HepG2 (cell line): Measurements from ENCODE around the gene FAM118A. TPM values are rescaled to one million over a fixed set of nuclear protein-coding genes. Genes with fewer than 3 reads are reported as not detected.
"Not testable (repeated sequence)": the region's sequence is repeated elsewhere in the genome, so short reads cannot be mapped to it uniquely, and the experiment has no call there.

ENCODE experiments used
- ATAC-seq: fragments of 200-7000 bp; cut with Tn5 transposase; 3 replicates; pipeline ENCODE4 v1.9.1; 2020; ENCODE audit warnings: mild to moderate bottlenecking, moderate library complexity
- BruUV-seq: library from RNA; stranded (reverse); fragments of 400-500 nt; replicated peaks from 2 replicates; lab custom pipeline; 2021; lab: Mats Ljungman, UMichigan
- CTCF ChIA-PET: fragments of 300-600 bp; formaldehyde crosslinking; extraction: SDS; loops from one replicate; lab custom pipeline; 2021; ENCODE audit warnings: low total read pairs, inconsistent platforms, low intra/inter-chr PET ratio; lab: Yijun Ruan, JAX
- POLR2A ChIA-PET: fragments of 350-600 bp; sonication (Branson Sonifier 250); formaldehyde crosslinking; loops from one replicate; lab custom pipeline; 2020; ENCODE audit warnings: antibody characterized with exemption, inconsistent platforms; lab: Yijun Ruan, JAX
- DNase-seq: peaks from one replicate; pipeline ENCODE4 v3.0.0-alpha.2; 2015; ENCODE audit warnings: low spot score
- FAIRE-seq: peaks from 3 replicates; lab custom pipeline; 2011; peaks lifted over from hg19 to GRCh38; lab: Jason Lieb, UNC
- H2AFZ ChIP-seq: one replicate; pipeline ENCODE4 v1.6.1; 2011; ENCODE audit warnings: low read length, inconsistent platforms
- H3K27ac ChIP-seq: fragments of 300-600 bp; 3 replicates; pipeline ENCODE4 v1.8.0; 2011; ENCODE audit warnings: mixed run types, mild to moderate bottlenecking, mixed read lengths, low read length, inconsistent platforms; ENCODE audit not compliant: insufficient read depth; ENCODE audit errors: extremely low read length
- H3K27me3 ChIP-seq, 2 experiments: fragments of 200-600 bp in 1 of 2; 2 replicates in 1 of 2; 3 replicates in 1 of 2; pipeline versions ENCODE4 v1.6.0 to v1.8.0; 2011; ENCODE audit warnings: low read length in 2 of 2, mild to moderate bottlenecking in 2 of 2, moderate library complexity in 2 of 2, inconsistent platforms in 1 of 2; ENCODE audit not compliant: insufficient read depth in 2 of 2, control insufficient read depth in 1 of 2
- H3K36me3 ChIP-seq, 2 experiments: fragments of 200-600 bp in 1 of 2; replicated peaks in 1 of 2; 2 replicates in 1 of 2; 3 replicates in 1 of 2; pipeline versions ENCODE4 v1.5.1 to v1.8.0; 2011; ENCODE audit warnings: low read length in 2 of 2, inconsistent platforms in 1 of 2; ENCODE audit not compliant: insufficient read depth in 2 of 2, control insufficient read depth in 1 of 2
- H3K4me1 ChIP-seq: 2 replicates; pipeline ENCODE4 v1.5.1; 2012; ENCODE audit warnings: low read length, inconsistent platforms; ENCODE audit not compliant: insufficient read depth
- H3K4me2 ChIP-seq: 2 replicates; pipeline ENCODE4 v1.6.0; 2011; ENCODE audit warnings: low read depth, low read length, inconsistent platforms
- H3K4me3 ChIP-seq, 3 experiments: fragments of 200-600 bp in 1 of 3; sonication (generic), shearing (Covaris generic) in 1 of 3; replicated peaks in 1 of 3; 2 replicates each; pipeline ENCODE4 v1.5.1; 2011 to 2016; ENCODE audit warnings: low read length in 3 of 3, inconsistent platforms in 2 of 3, low read depth in 2 of 3, mild to moderate bottlenecking in 2 of 3, control low read depth in 1 of 3, mixed read lengths in 1 of 3; ENCODE audit not compliant: insufficient read depth in 1 of 3
- H3K79me2 ChIP-seq: one replicate; pipeline ENCODE4 v1.6.1; 2011; ENCODE audit warnings: low read length, inconsistent platforms; ENCODE audit not compliant: insufficient read depth
- H3K9ac ChIP-seq: 2 replicates; pipeline ENCODE4 v1.6.0; 2011; ENCODE audit warnings: mild to moderate bottlenecking, low read depth, low read length, inconsistent platforms; ENCODE audit not compliant: insufficient read depth
- H3K9me3 ChIP-seq: 2 replicates; pipeline ENCODE4 v1.5.1; 2012; ENCODE audit warnings: mild to moderate bottlenecking, low read length
- H4K20me1 ChIP-seq: 2 replicates; pipeline ENCODE4 v1.6.0; 2011; ENCODE audit warnings: inconsistent platforms, mild to moderate bottlenecking, low read length, moderate library complexity; ENCODE audit not compliant: insufficient read depth
- ZFP91 ChIP-seq: sonication (generic); formaldehyde crosslinking; IDR thresholded peaks from 2 replicates; pipeline ENCODE4 v1.9.0; 2022; ENCODE audit warnings: missing genetic modification reagents, mild to moderate bottlenecking, borderline replicate concordance
- ZNF121 ChIP-seq: sonication (generic); formaldehyde crosslinking; IDR thresholded peaks from 2 replicates; pipeline ENCODE4 v1.5.0; 2020; ENCODE audit warnings: mild to moderate bottlenecking, missing genetic modification reagents
- ZNF460 ChIP-seq: sonication (generic); formaldehyde crosslinking; IDR thresholded peaks from 2 replicates; pipeline ENCODE4 v1.5.1; 2020; ENCODE audit warnings: missing genetic modification reagents, mild to moderate bottlenecking, borderline replicate concordance
- WGBS: methylation state at CpG from one replicate; pipeline ENCODE4 v1.1.6; 2017; ENCODE audit warnings: low lambda C conversion rate; 5-methylcytosine and 5-hydroxymethylcytosine counted together
- in situ Hi-C: cut with HindIII; loops from 2 replicates; pipeline ENCODE4 v1.10.0; 2017; ENCODE audit warnings: low pct_unique_long_range_greater_than_20kb; ENCODE audit not compliant: extremely low pct_ligation_motif_present
- intact Hi-C: fragments of 100-400 bp; cut with micrococcal nuclease; formaldehyde crosslinking; loops from one replicate; pipeline ENCODE4 v1.10.0; 2022; ENCODE audit not compliant: unreplicated experiment
- polyA plus RNA-seq, 8 experiments: library from polyadenylated mRNA; depleted of rRNA in 3 of 8; stranded (reverse) in 7 of 8; unstranded in 1 of 8; fragments of >200 nt; fragmentation: Illumina TruSeq in 4 of 8; extraction: Trizol in 4 of 8; gene quantifications; 2 replicates each; pipeline versions ENCODE4 v1.2.1 to v1.2.3, GENCODE V29; 2011 to 2016; ENCODE audit warnings: low read depth in 4 of 8, missing spikeins in 1 of 8, mixed read lengths in 1 of 8; ENCODE audit not compliant: insufficient read depth in 1 of 8
- total RNA-seq, 5 experiments: library from RNA; depleted of rRNA; stranded (reverse); fragments of >200 nt; fragmentation: Illumina TruSeq; extraction: Trizol; gene quantifications; 2 replicates each; pipeline ENCODE4 v1.2.3, GENCODE V29; 2016; ENCODE audit warnings: low read depth in 1 of 5
- TF ChIP-seq, protein P1 (sequence below): sonication (generic); formaldehyde crosslinking; IDR thresholded peaks from 2 replicates; pipeline ENCODE4 v1.5.1; 2020; ENCODE audit warnings: mild to moderate bottlenecking, missing genetic modification reagents, moderate library complexity

The FAM118A gene
- total and polyA plus RNA-seq, 2 of the 13 experiments (the other 11 are each of a cell fraction or from before 2014, with no cell fraction given) = 36.7 to 48.2 TPM

GRCh38 chr22:45260395-45260759, 49.4 kb upstream of the FAM118A start:
- peak overlapping the region; percentile 57 for H3K4me2 ChIP-seq
- H3K9me3 ChIP-seq, POLR2A ChIA-PET, BruUV-seq, H3K4me3 ChIP-seq, H3K9ac ChIP-seq, ATAC-seq, FAIRE-seq, H3K79me2 ChIP-seq, DNase-seq, CTCF ChIA-PET, H2AFZ ChIP-seq, H3K27ac ChIP-seq, H3K36me3 ChIP-seq, H4K20me1 ChIP-seq: not testable (repeated sequence)
- in situ Hi-C loops = loop anchor here (5.0 kb wide), 1 partner anchor 158 kb away; no protein-coding TSS in a partner anchor
- H3K27me3 ChIP-seq = peaks cover 7 to 18% of the 10 kb centered on the region in 2 experiments; a peak in 4 of 5 replicates
- TF ChIP-seq ZNF121 (CRISPR knock-in tag) (peak; percentile 89), ZFP91 (CRISPR knock-in tag) (peak; percentile 23; the same call in 1 of the 2 replicates), ZNF460 (CRISPR knock-in tag) (peak; percentile 80)
- TF ChIP-seq, protein P1, sequence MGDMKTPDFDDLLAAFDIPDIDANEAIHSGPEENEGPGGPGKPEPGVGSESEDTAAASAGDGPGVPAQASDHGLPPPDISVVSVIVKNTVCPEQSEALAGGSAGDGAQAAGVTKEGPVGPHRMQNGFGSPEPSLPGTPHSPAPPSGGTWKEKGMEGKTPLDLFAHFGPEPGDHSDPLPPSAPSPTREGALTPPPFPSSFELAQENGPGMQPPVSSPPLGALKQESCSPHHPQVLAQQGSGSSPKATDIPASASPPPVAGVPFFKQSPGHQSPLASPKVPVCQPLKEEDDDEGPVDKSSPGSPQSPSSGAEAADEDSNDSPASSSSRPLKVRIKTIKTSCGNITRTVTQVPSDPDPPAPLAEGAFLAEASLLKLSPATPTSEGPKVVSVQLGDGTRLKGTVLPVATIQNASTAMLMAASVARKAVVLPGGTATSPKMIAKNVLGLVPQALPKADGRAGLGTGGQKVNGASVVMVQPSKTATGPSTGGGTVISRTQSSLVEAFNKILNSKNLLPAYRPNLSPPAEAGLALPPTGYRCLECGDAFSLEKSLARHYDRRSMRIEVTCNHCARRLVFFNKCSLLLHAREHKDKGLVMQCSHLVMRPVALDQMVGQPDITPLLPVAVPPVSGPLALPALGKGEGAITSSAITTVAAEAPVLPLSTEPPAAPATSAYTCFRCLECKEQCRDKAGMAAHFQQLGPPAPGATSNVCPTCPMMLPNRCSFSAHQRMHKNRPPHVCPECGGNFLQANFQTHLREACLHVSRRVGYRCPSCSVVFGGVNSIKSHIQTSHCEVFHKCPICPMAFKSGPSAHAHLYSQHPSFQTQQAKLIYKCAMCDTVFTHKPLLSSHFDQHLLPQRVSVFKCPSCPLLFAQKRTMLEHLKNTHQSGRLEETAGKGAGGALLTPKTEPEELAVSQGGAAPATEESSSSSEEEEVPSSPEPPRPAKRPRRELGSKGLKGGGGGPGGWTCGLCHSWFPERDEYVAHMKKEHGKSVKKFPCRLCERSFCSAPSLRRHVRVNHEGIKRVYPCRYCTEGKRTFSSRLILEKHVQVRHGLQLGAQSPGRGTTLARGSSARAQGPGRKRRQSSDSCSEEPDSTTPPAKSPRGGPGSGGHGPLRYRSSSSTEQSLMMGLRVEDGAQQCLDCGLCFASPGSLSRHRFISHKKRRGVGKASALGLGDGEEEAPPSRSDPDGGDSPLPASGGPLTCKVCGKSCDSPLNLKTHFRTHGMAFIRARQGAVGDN (CRISPR knock-in tag) = 0 out of 2 replicates have a peak, but pooled peaks have one; percentile 8
- intact Hi-C loops = loop anchor here (5.0 to 10.0 kb wide), 4 partner anchors 43 to 294 kb away; no protein-coding TSS in a partner anchor
- peaks cover 46% of the 10 kb centered on the region for H3K4me1 ChIP-seq
- under 1% methylated on average over 9 of the region's 9 CpGs for WGBS
